Right renal pelvis (tissue), 4 donors: ENCODE data around the gene BBOX1. TPM values are rescaled to one million over a fixed set of nuclear protein-coding genes. Genes with fewer than 3 reads are reported as not detected.
"Not testable (repeated sequence)": the region's sequence is repeated elsewhere in the genome, so short reads cannot be mapped to it uniquely, and the experiment has no call there.

Experiments used
- DNase-seq, 4 donors: peaks; one replicate each; pipeline ENCODE4 v3.0.0-alpha.2; 2013; ENCODE audit warnings: low read depth in 4 of 4, low spot score in 3 of 4, missing footprints in 1 of 4
- polyA plus RNA-seq, 4 donors: library from polyadenylated mRNA; unstranded; fragments of 120-200 nt; gene quantifications; one replicate each; pipeline ENCODE4 v1.2.1, GENCODE V29; 2013; ENCODE audit not compliant: insufficient read length in 4 of 4

BBOX1 gene
- 10 to 100 TPM; 45.1 to 71.3 (median 51.4) TPM for polyA plus RNA-seq

- DNase-seq = no peak
These were observed at the start of gene BBOX1 for GRCh38 chr11:27040302-27041115. BBOX1 (plus strand) TSS chr11:27040815; CDS start chr11:27055431, 14,616 bp downstream.

DNA sequence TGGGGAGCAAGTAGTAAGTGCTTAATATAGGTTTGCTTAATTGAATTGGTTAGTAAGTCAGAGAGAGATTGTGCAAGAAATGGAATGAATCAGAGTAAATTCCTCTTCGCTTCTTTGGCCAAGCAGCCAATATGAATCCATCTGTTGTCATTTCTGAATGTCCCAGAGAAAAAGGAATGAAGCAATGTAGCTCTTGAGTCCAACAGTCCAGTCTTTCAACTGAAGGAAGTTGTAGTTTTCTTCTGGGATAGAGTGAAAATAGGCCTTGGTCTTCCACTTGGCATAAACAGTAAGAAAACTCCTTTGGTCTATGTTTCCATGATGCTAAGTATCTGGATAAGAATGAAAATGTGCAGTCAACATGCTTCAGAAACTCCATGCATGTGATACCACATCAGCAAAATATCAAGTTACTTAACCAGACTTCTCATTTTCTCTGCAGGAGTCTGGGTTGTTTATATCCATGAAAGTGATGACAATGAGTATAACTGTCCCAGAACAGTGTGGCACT, 48.5 kb upstream of the BBOX1 start:
- no peak for DNase-seq

DNA sequence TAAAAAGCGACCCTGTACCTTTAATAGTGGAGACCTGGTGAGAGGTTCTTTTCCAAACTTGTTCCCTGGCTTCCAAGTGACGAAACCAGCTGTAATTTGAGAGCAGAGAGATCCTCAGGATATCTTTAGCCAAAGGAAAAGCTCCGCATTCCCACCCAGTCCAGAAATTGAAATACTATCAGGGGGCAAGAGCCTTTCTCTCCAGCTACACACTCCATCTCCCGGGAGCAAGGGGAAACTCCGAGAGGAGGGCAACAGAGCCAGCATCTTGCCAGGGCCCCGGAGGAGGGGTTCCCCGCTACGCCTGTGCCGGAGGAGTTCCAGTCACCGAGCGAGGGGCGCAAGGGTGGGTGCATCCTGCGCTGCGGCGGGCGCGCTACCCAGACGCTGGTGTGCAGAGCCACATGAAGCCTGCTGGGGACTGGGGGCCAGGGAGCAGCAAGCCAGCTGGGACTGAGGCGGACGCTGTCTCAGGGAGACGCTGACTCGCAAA, 46.6 kb upstream of the BBOX1 start, which contains the start of gene FIBIN:
Gene FIBIN, plus strand, starts transcription at position 148 of the 493 bp plus-strand sequence. CDS start 415 bp downstream, outside the sequence.
- DNase-seq = peak in 3 of 4 donors; percentile 28 to 55 (median 51)

DNA sequence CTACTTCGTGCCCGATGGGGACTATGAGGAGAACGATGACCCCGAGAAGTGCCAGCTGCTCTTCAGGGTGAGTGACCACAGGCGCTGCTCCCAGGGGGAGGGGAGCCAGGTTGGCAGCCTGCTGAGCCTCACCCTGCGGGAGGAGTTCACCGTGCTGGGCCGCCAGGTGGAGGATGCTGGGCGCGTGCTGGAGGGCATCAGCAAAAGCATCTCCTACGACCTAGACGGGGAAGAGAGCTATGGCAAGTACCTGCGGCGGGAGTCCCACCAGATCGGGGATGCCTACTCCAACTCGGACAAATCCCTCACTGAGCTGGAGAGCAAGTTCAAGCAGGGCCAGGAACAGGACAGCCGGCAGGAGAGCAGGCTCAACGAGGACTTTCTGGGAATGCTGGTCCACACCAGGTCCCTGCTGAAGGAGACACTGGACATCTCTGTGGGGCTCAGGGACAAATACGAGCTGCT, 46.0 kb upstream of the BBOX1 start:
- no peak for DNase-seq

DNA sequence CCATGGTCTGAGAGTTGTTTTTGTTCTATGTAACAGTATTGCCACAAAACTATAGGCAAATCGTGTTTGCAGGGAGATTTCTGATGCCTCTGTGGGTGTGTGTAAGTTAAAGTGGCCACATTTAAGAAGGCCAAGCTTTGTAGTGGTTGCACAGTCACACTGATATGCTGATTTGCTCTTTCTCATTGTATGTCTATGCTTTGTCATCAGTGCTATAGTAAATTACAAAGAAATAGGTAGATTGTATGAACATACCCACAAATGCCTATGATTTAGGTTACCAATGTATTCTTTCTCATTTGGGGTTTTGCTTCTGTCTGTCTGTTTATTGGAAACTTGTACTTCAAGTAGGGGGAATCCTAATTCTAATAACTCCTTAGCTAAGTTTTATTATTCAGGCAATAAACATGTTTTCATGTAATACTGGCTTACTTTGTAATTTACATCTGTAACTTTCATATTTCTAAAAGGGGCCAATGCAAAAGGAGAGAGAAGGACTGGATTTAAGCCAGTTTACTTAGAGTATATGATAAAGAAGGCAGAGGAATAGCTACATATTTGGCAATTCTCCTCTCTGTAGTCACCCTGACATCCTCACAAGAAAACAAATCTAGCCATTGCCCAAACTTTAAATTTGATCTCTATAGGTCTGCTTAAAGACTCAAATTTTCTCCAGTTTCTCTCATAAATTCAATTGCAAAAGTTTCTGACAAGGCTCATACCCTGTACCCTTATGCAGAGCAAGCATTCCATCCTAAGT, 44.7 kb upstream of the BBOX1 start:
- DNase-seq = no peak

DNA sequence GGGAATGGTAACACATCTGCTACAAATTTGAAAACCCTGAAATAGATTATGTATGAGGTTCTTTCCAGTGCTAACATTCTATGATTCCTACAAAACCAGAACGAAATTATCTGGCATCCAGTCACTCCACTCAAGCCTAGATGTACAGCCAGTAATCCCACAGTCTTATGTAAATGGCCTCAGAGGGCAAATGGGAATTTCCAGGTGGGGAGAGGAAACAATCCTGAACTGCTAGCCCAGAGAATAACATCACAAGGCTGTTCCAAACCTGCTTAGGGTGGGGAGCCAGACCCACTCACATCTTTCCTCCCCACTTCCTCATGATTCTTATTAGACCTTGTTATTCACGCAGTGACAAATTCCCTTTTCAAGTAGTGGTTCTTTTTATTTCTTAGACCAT, 43.2 kb upstream of the BBOX1 start:
- DNase-seq = no peak

GRCh38 chr11:27001136-27001730, 39.4 kb upstream of the BBOX1 start:
- not testable (repeated sequence) for DNase-seq

DNA sequence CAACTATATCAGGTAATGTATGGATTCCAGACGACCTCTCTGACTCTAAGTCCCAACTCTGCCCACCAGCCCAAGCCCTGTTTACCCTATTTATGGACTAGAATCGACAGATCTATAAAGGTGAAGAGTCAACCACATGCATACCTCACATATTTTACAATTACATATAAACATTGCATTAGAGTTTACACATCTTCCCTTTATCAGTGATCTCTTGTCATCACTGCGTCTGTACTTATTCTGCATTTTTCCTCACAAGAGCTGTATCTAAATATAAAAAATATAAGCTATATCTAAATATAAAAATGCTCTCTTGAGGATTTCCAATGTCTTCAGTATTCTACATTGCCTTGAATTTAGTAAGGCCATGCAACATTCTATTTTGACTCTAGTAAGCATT, 38.2 kb upstream of the BBOX1 start:
- DNase-seq = no peak

GRCh38 chr11:27002838-27003237, 37.8 kb upstream of the BBOX1 start:
- no peak for DNase-seq

- no peak for DNase-seq
These were observed 36.5 kb upstream of the BBOX1 start for GRCh38 chr11:27004103-27004502.

GRCh38 chr11:27008811-27009535, 31.6 kb upstream of the BBOX1 start:
- DNase-seq = no peak

- no peak for DNase-seq
These were observed 28.9 kb upstream of the BBOX1 start for GRCh38 chr11:27011560-27012233.

DNA sequence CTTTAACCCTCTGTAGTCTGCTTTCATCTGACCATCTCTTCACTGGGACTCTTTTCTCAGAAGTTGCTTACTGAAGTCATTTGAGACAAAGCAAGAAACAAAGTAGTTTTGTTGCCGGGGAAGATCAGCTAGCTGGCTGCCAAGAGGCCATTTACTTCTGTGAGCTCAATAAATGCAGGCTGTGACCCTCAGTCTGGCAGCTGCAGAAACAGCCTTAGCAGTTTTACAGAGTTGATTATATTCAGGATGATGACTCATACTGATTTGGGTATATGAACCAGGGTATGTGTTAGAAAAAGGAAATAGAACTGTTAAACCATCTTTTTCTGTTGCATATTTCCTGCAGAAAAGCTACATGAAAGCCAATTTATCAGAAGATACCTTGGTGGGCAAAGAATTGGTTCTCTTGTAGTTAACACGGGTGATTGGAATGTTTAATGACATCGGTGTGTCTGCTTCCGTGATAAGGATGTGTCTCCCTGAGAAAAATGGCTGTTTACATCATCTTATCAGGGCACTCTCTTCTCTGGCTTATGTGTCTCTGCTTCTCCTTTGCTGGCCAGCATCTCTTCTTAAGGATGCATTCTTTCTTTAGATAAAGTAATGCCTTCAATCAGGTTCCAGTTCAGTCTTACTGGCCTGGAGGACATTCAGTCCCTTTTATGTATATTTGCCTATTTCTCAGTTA, 28.2 kb upstream of the BBOX1 start:
- DNase-seq = no peak

GRCh38 chr11:27013781-27014361, 26.7 kb upstream of the BBOX1 start:
- no peak for DNase-seq

DNA sequence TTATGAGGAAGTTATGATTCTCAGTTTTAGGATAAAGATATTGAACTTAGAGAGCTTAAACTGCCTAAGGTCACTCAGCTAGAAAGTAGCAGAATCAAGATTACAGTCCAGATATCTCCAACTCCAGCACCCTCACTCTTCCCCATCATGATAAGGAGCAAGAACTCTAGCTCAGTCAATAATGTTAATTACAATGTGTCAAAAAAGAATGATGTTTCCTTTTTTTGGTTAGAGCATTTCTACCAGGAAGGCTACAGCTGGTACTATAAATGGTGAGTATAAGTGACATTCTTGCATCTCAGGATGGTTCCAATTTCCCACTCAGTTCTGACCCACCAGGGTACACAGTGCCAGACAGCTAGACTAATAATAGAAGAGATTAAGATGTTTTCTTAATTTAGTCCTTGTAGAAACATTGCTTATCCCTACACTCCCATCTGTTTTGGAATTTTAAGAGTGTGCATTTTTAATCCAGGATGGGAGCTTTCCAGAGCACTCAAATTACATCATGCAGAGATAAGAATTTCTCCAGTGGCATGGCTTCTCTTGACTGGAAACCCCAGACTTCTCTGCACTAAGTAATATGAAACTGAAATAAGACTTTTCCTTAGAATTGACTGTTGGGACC, 21.6 kb upstream of the BBOX1 start:
- DNase-seq = no peak

GRCh38 chr11:27020751-27021150, 19.9 kb upstream of the BBOX1 start:
- DNase-seq = no peak

GRCh38 chr11:27022659-27023251, 17.9 kb upstream of the BBOX1 start:
- DNase-seq = no peak

DNA sequence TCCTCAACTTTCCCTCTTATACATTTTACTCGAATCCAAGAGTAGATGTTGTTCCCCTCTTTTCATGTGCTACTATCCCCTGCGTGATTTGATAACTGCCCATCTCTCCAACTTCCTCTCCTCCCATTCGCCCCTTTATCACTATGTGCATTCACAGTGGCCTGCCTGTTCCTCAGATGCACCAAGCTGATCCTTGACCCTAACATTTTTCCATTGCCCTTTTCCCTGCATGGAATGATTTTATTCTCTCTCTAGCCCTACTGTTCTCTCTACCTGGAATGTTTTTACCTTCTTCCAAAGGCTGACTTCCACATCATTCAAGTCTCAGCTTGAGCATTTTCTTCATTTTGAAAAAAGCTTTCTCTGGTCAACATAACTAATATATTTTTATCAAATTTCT, 15.8 kb upstream of the BBOX1 start:
- DNase-seq = no peak
